Fibroblast of the aortic adventitia (primary cell): Measurements from ENCODE around the gene SAFB. TPM values are rescaled to one million over a fixed set of nuclear protein-coding genes. Genes with fewer than 3 reads are reported as not detected.

Experiments
- DNase-seq: peaks from one replicate; pipeline ENCODE4 v3.0.0-alpha.2; 2010; ENCODE audit warnings: low read depth
- H3K4me3 ChIP-seq: 2 replicates; pipeline ENCODE4 v1.5.1; 2011; ENCODE audit warnings: low read depth, mild to moderate bottlenecking, control low read depth, low read length, moderate library complexity
- CTCF ChIP-seq: IDR thresholded peaks from 2 replicates; pipeline ENCODE4 v1.5.1; 2011; ENCODE audit warnings: mild to moderate bottlenecking, low read length, control low read depth, inconsistent platforms; ENCODE audit not compliant: insufficient read depth
- total RNA-seq: library from RNA; depleted of rRNA; stranded (reverse); fragments of >200 nt; gene quantifications from 2 replicates; pipeline ENCODE4 v1.2.3, GENCODE V29; 2012; ENCODE audit warnings: low replicate concordance

SAFB gene
- total RNA-seq, 1 donor = 43.5 TPM

- no peak overlapping the region for H3K4me3 ChIP-seq
- no peak for DNase-seq
- TF ChIP-seq CTCF = no peak
Observed at GRCh38 chr19:5661483-5661882, 38.6 kb downstream of the SAFB start.

GRCh38 chr19:5663904-5664303 lies 41.0 kb downstream of the SAFB start:
- TF ChIP-seq CTCF = no peak
- H3K4me3 ChIP-seq = no peak overlapping the region
- no peak for DNase-seq

- TF ChIP-seq CTCF = no peak
- DNase-seq = no peak
- no peak overlapping the region for H3K4me3 ChIP-seq
Observed at GRCh38 chr19:5664515-5664914, 41.6 kb downstream of the SAFB start.

- H3K4me3 ChIP-seq = no peak overlapping the region
- DNase-seq = peak; percentile 70
- peak; percentile 47 for TF ChIP-seq CTCF
Observed at GRCh38 chr19:5665781-5666513, 43.1 kb downstream of the SAFB start.

GRCh38 chr19:5666921-5667610 lies 44.2 kb downstream of the SAFB start:
- no peak overlapping the region for H3K4me3 ChIP-seq
- no peak for DNase-seq
- no peak for TF ChIP-seq CTCF

GRCh38 chr19:5667751-5668271 lies 44.9 kb downstream of the SAFB start:
- no peak overlapping the region for H3K4me3 ChIP-seq
- DNase-seq = no peak
- no peak for TF ChIP-seq CTCF
